ENCODE data around the gene TMEM140.

- TF ChIP-seq POLR2A (IDR thresholded peaks at IDR 0.05): no peak
- no peak for TF ChIP-seq CTCF (IDR thresholded peaks at IDR 0.05 in 4 of 5, conservative IDR thresholded peaks at IDR 0.05 in 1 of 5)
Measured at GRCh38 chr7:135161669-135162068, 13.8 kb downstream of the TMEM140 start.

Measured in gastrocnemius medialis (tissue), 4 donors.